Stimulated activated CD8-positive, alpha-beta memory T cell treated with anti-CD3 and anti-CD28 coated beads, Interleukin-4, amount 100 ng/mL, for 48 hours (primary cell): ENCODE measurements around the gene ARIH1.
"Not testable (repeated sequence)": the region's sequence is repeated elsewhere in the genome, so short reads cannot be mapped to it uniquely, and the experiment has no call there.

Experiments
- DNase-seq: peaks from one replicate; pipeline ENCODE4 v3.0.0-alpha.2; 2020

The ARIH1 gene

DNA sequence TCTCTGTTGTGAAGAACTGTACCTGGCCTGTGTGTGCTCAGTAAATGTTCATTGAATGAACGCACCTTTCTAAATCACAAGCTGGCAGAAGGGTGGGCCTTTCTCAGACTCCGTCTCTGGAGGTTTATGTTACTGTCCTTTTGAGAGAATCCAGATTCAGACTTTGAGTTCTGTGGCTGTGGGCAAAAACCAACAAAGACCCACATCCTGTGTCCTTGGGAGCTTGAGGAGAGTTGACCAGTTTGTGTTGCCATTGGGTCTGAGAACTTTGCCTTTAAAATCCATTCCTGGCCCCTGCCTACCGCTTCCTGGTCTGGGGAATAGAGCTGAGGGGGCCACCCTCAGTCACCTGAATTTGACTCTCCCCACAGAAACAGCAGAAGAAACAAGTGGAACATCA is 134.0 kb downstream of the ARIH1 start:
- not testable (repeated sequence) for DNase-seq

DNA sequence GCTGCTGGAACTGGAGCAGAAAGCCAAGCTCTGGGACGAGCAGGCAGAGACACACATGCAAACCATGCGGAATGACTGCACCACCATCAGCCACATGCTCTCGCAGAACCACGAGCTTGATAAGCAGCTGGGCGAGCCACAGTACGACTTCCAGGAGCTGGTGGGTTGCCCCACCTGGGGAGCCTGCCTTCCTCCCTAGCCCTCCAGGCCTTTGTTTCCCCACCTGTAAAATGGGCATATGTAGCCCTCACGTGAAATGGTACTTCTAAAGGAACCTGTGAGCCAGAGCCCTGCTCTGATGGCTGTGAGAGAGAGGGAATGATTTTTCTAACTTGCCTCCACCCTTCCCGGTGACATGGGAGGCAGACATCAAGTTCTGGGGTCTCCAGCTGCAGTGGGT is 135.7 kb downstream of the ARIH1 start:
- DNase-seq: no peak

DNA sequence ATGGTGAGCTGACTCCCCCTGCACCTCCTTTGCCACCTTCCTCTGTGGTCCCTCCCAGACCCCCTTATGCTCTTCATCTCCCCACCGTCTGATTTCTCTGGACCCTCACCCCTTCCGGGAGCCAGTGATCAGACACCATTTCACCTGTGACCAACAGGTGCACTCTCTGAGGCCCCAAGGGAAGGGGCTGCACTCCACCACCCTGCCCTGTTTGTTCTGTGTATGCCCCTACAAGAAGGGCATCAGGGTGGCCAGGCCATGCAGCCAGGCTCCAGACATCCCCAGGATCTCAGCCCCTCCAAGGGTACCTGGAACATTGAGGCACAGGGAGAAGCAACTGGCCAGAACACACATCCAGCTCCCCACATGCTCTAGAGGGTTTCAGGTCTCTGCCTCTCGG is 138.2 kb downstream of the ARIH1 start:
- DNase-seq: not testable (repeated sequence)

DNA sequence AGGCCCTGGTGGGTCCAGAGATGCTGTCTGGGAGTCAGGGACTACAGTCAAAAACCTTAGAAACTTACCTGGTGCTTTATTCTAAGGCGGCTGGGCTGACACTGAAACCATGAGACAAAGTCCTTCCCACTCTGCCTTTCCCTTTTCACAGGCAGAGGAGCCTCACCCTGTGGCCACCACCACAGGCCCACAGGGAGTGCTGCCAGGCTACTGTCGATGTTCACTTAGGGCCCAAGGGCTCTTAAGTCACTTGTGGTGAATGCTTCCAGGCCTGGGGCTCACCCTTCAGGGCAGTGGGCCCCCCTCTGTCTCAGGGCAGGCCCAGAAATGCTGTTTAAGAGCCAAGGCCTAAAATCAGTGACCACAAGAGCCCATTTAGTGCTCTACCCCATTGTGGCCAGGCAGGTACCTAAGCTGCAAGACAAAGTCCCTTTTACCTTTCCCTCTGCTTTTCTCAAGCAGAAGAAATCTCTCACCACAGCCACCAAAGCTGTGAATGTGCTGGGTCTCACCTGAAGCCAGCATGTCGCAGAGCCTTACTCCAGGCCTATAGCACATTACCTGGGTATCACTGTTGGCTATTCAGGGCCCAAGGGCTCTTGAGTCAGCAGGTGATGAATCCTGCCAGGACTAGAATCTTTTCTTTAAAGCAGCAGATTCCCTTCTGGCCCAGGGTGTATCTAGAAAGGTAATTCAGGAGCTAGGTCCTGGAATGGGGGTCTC is 140.8 kb downstream of the ARIH1 start:
- no peak for DNase-seq

DNA sequence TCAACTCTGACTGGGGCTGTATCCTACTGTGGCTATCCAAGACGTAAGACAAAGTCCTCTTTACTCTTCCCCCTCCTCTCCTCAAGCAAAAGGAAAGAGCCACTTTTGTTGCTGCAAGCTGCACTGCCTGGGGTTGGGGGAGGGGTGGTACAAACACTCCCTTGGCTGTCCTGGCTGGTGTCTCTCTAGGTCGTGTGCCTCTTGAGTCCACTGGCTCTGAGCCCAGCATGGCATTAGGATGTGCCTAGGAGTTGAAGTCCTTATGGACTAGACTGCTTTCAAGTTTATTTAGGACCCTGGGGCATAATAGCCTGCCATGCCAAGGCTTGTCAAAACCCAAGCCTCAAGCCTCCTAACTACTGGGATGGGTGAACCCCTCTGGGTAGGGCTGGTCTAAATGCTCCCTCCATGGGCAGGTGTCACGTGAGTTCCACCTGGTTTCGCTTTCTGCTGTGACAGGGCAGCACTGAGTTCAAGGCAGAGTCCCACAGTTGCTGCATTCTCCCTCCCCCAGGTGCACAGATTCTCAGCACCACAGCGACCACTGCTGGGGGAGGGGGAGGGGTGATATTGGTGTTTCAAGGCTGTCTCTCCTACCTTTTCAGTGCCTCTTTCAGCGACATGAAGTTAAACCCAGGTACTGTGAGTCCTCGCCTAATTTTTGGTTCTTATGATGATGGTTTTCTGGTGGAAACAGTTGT is 141.6 kb downstream of the ARIH1 start:
- DNase-seq: peak; percentile 34

DNA sequence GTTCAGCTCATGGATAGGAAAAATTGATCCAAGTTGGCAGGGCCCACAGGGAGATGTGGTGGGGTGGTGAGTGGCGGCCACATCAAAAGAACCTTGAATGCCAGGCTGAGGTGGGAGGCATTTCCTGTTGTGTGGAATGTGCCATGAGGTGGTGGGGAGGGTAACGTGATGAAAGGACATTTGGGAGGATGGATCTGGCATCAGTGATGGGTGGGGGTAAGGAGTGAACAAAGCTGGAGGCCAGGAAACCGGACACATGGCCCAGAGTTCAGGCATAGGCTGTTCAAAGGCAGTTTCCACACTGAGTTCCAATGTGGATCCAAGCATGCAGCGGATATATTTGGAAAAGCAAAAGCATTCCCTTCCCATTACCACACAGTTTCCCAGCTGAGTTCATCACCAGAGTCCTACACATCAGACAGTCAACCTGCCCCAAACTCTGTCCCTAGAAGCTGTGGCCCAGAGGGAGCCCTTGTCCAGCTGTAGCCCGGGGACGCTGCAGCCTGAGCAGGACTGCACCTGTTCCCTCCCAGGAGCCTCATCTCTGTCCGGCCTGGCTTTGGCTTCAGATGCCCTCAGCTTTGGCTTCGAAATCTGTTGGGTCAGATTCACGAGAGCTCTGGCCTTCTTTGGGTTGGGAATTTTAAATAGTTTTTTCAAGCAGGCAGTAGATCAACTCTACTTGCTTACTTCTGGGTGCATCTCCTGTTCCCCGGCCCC is 142.5 kb downstream of the ARIH1 start:
- DNase-seq: no peak

DNA sequence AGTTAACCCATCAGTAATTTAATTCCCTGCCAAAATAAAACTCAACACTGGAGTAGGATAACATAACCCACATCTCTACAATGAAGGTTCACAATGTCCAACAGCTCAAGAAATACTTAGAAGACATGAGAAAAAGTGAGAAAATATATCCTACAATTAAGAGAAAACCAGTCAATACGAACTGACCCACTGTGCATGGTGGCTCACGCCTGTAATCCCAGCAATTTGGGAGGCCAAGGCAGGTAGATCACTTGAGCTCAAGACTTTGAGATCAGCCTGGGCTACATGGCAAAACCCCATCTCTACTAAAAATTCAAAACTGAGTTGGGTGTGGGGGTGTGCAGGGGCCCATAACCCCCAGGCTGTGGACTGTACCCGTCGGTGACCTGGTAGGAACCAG is 149.7 kb downstream of the ARIH1 start:
- not testable (repeated sequence) for DNase-seq

DNA sequence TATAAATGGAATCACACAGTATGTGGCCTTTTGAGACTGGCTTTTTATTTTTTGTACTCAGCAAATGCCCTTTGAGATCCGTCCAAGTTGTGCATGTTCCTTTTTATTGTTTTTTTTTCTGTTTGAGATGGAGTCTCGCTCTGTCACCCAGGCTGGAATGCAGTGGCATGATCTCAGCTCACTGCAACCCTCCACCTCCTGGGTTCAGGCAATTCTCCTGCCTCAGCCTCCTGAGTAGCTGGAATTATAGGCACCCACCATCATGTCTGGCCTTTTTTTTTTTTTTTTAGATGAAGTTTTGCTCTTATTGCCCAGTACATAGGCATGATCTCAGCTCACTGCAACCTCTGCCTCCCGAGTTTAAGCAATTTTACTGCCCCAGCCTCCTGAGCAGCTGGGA is 152.0 kb downstream of the ARIH1 start:
- DNase-seq: not testable (repeated sequence)

DNA sequence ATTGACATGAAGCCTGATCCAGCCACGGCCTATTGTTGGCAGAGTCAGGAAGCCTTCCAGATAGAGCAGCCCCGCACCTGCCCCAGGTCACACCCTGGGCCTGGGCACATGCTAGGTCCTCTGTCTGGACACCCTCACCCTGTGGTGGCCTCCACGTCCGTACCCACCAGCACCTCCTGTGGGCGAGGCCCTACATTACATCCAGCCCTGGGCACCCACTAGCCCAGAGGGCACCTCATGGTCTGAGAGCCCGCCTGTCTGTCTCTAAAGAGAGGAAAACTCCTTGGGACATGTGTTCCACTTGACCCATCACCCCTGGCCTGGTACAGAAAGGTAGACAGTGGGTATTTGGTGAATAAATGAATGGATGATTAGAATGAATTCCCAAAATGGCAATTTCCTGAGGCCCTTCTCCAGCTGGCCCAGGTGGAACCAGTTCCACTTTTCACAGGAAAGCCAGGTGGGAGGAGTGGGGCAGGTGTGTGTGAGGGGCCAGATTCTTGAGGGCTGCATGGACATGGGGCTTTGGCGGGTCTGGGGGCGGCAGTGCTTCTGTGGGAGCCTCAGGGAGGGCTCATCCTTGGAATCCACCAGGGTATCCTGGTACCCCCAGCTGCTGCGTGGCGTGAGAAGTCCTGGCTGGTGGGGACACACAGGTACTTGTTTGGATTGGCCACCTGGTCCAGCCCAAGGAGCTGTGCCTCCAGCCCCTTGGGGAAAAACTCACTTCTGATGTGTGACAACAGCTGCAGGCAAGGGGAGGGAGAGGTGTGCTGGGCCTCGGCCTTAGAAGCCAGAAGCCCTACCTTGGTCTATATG is 154.3 kb downstream of the ARIH1 start:
- DNase-seq: peak; percentile 39

DNA sequence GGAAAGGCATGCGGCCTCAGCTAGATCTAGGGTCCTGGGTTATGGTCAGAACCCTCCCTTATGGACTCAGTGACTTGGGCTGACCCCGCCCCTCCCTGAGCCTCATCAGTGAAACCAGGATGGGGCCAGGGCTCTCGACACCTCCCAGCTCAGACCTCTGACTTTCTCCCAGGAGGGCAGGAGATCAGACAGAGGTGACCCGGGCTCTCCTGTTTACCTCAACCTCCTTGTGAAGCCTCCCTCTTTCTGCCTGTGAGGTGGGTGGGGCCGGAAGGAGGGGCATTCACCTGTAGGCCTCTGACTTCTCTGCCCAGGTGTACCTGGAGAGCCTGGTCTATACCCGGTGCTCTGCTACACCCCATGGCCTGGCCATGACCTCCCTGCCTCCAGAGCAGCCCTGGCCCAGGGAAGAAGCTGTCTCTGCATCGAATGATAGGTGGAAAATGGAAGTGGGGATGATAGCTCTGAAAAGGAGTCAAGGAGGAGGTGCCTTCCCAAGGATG is 155.0 kb downstream of the ARIH1 start:
- not testable (repeated sequence) for DNase-seq

DNA sequence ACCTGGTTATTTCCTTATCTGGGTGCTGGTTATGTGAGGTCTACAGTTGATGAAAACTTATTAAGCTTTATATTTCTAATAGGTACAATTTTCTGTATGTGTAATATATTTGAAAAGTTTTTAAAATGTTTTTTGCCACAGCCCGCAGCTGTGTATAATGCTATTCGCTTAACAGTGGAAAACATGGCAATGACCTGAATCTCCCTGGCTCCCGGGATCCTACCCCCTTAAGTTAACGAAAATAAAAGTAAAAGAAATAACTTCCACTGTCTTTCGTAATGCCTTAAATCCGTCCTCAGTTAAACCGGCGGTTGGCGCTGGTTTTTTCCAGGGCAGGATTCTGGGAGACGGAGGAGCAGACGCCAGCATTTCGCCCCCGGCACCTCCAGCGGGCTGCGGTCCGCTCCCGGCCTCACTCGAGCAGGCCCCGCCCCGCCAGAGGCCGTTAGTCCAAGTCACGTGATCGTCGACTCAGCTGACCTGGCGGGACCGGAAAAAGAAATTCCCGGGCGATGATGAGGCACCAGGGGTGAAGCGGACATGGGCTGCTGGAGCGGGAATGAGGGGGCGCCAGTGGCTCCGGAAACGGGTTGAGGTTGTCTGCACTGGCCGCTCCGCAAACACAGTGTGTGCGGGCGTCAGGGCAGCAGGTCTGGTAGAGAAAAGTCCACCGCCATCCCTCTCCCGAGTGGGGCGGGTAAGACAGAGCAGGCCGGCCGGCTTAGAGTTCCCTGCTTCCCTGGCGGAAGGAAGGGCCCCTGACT is 162.6 kb downstream of the ARIH1 start:
- DNase-seq: peak; percentile 76

DNA sequence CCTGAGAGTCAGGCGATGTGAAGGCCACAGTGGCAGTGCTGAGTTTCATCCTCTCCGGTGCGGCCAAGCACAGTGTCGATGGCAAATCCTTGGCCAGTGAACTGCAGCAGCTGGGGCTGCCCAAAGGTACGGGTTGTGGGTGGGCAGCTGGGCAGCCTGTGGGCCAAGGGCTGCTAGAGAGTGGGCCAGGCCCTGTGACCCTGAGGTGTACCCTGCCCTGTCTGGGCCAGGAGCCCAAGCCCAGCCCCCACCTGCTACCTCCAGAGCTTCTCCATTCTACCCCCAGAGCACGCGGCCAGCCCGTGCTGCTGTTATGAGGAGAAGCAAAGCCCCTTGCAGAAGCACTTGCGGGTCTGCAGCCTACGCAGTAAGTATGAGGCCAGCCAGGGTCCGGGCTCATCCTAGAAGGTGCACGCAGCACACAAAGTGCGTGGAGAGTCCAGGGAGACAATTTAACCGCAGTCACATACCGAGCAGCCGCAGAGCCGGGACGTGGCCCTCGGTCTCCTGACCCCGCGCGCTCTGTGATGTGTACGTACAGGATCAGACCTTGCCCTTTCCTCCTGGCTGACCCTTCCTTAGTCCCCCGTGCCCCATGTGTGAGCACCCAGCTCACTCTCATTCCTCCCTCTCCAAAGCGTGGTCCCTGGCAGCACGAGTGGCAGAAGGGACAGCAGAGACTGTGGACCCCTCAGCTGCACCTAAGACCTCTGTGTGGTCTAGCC is 165.8 kb downstream of the ARIH1 start:
- not testable (repeated sequence) for DNase-seq

DNA sequence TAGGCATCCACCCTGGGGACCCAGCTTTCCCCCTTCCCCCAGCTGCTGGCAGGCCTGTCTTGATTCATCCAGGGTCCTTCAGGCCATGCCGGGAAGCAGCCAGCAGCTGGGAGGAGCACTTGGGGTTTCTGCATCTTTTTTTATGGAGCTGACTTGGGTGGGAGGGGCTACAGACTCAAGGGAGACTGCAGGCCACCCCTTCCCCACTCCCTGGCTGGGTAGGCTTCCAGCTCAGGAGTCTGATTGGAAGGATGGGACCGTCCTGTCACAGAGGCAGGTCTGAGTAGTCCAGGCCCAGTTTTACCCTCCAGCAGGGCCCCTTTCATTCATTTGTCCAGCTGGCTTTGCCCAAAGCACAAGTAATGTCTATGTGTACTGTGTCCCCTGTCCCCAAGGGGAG is 168.1 kb downstream of the ARIH1 start:
- not testable (repeated sequence) for DNase-seq

DNA sequence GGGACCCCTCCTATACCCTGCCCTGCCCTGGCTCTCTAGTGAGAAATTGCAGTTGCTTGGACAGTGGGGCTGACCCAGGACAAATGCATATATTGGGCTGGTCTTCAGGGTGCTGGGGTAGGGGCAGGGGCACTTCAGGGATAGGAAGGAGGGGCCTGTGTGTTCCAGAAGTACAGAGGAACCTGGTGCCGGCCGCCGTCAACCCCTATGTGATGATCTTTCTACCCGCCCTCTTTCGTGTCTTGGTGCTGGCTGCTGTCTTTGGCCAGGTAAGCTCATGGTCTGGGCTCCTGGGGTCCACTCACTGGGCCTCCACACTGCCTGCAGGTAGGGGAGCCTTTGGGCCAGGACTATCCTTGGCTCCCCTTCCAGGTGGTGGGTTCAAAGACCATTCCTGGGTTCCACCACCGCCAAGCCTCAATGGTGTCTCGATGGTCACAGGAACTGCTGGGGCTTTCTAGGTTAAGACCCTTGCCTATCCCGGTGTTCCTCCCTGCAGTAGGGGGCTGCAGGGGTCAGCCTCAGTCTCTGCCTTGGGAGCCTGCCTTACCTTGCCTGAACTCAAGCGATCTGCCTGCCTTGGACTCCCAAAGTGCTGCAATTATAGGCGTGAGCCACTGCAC is 174.6 kb downstream of the ARIH1 start:
- DNase-seq: not testable (repeated sequence)
